B cell (primary cell): ENCODE data around the gene RAD9A. TPM values are rescaled to one million over a fixed set of nuclear protein-coding genes. Genes with fewer than 3 reads are reported as not detected.

Experiments
- ATAC-seq: fragments of 200-7000 bp; cut with Tn5 transposase; one replicate; pipeline ENCODE4 v1.10.0; 2021; ENCODE audit warnings: low read depth, mild to moderate bottlenecking, moderate number of reproducible peaks, moderate library complexity
- CTCF ChIA-PET: fragments of 350-600 bp; sonication (Branson Sonifier 250); formaldehyde crosslinking; loops from one replicate; lab custom pipeline; 2021; ENCODE audit warnings: antibody characterized with exemption, inconsistent platforms; lab: Charles Lee
- POLR2A ChIA-PET: fragments of 350-600 bp; sonication (Branson Sonifier 250); formaldehyde crosslinking; loops from one replicate; lab custom pipeline; 2021; ENCODE audit warnings: antibody characterized with exemption; lab: Charles Lee
- DNase-seq: peaks from one replicate; pipeline ENCODE4 v3.0.0; 2013
- H2AFZ ChIP-seq: 2 replicates; pipeline ENCODE4 v1.6.1; 2012; ENCODE audit warnings: mild to moderate bottlenecking, low read depth, low read length; ENCODE audit not compliant: insufficient read depth, poor library complexity, severe bottlenecking
- H3K27ac ChIP-seq, 2 donors: 1 replicate in 1 of 2; 2 replicates in 1 of 2; pipeline ENCODE4 v1.5.1; 2012 to 2013; ENCODE audit warnings: low read length in 2 of 2, mild to moderate bottlenecking in 2 of 2, moderate library complexity in 1 of 2
- H3K27me3 ChIP-seq, 4 experiments: fragments of 200-600 bp in 1 of 4; sonication (generic) in 1 of 4; replicated peaks in 1 of 4; 1 replicate in 2 of 4; 2 replicates in 2 of 4; pipeline versions ENCODE4 v1.6.1 to v1.7.0; 2013 to 2016; ENCODE audit warnings: low read length in 3 of 4, mild to moderate bottlenecking in 2 of 4, mixed read lengths in 1 of 4, moderate library complexity in 1 of 4; ENCODE audit not compliant: insufficient read depth in 4 of 4, control insufficient read depth in 3 of 4; ENCODE audit errors: control extremely low read depth in 1 of 4
- H3K36me3 ChIP-seq, 2 experiments: replicated peaks in 1 of 2; 1 replicate in 1 of 2; 2 replicates in 1 of 2; pipeline versions ENCODE4 v1.6.1 to v1.7.1; 2013; ENCODE audit warnings: low read length in 1 of 2; ENCODE audit not compliant: insufficient read depth in 2 of 2, control insufficient read depth in 1 of 2; ENCODE audit errors: control extremely low read depth in 1 of 2, extremely low read depth in 1 of 2
- H3K4me1 ChIP-seq, 2 donors: fragments of 200-600 bp in 1 of 2; sonication (generic) in 1 of 2; 1 replicate in 1 of 2; 2 replicates in 1 of 2; pipeline versions ENCODE4 v1.5.1 to v1.6.1; 2013 to 2017; ENCODE audit warnings: low read length in 2 of 2; ENCODE audit not compliant: control insufficient read depth in 2 of 2, insufficient read depth in 2 of 2
- H3K4me2 ChIP-seq: replicated peaks from 2 replicates; pipeline ENCODE3; 2012; ENCODE audit warnings: mild to moderate bottlenecking, low read depth, low read length; ENCODE audit not compliant: poor library complexity, severe bottlenecking
- H3K4me3 ChIP-seq, 5 experiments: fragments of 200-600 bp in 1 of 5; sonication (generic) in 1 of 5; 1 replicate in 3 of 5; 2 replicates in 2 of 5; pipeline versions ENCODE4 v1.5.1 to v1.7.0; 2011 to 2016; ENCODE audit warnings: low read length in 4 of 5, mild to moderate bottlenecking in 4 of 5, low read depth in 2 of 5, control low read depth in 1 of 5, moderate library complexity in 1 of 5; ENCODE audit not compliant: insufficient read depth in 1 of 5; ENCODE audit errors: control extremely low read depth in 1 of 5, extremely low read depth in 1 of 5
- H3K79me2 ChIP-seq: fragments of 200-600 bp; sonication (generic); one replicate; pipeline ENCODE4 v1.6.0; 2016; ENCODE audit warnings: low read length; ENCODE audit not compliant: control insufficient read depth, insufficient read depth
- H3K9ac ChIP-seq: fragments of 200-600 bp; sonication (generic); 2 replicates; pipeline ENCODE4 v1.6.1; 2017; ENCODE audit warnings: mild to moderate bottlenecking, low read length, moderate library complexity
- H3K9me3 ChIP-seq, 3 donors: one replicate each; pipeline versions ENCODE4 v1.6.1 to v1.7.1; 2013; ENCODE audit warnings: low read length in 2 of 3; ENCODE audit not compliant: control insufficient read depth in 2 of 3, insufficient read depth in 1 of 3; ENCODE audit errors: control extremely low read depth in 1 of 3
- H4K20me1 ChIP-seq: 2 replicates; pipeline ENCODE4 v1.6.0; 2012; ENCODE audit warnings: mild to moderate bottlenecking, low read length; ENCODE audit not compliant: insufficient read depth, control insufficient read depth, poor library complexity, severe bottlenecking
- H3K27ac Mint-ChIP-seq: one replicate; pipeline ENCODE4 v1.8.0; 2021; ENCODE audit warnings: mixed read lengths
- H3K27me3 Mint-ChIP-seq: one replicate; pipeline ENCODE4 v1.8.0; 2021; ENCODE audit warnings: mixed read lengths
- H3K4me1 Mint-ChIP-seq: one replicate; pipeline ENCODE4 v1.8.0; 2021; ENCODE audit warnings: mixed read lengths
- H3K4me3 Mint-ChIP-seq: one replicate; pipeline ENCODE4 v1.8.0; 2021; ENCODE audit warnings: mixed read lengths
- H3K9me3 Mint-ChIP-seq: one replicate; pipeline ENCODE4 v1.8.0; 2022; ENCODE audit warnings: mixed read lengths; ENCODE audit not compliant: insufficient read depth
- CTCF ChIP-seq: fragments of 200-600 bp; IDR thresholded peaks from one replicate; pipeline ENCODE4 v1.8.0; 2022; ENCODE audit warnings: antibody characterized with exemption, mild to moderate bottlenecking
- EZH2 ChIP-seq: IDR thresholded peaks from 2 replicates; pipeline ENCODE4 v1.6.1; 2012; ENCODE audit warnings: borderline replicate concordance, low read depth, mild to moderate bottlenecking, moderate library complexity, low read length; ENCODE audit not compliant: insufficient read depth, poor library complexity, severe bottlenecking
- WGBS: methylation state at CpG from one replicate; pipeline ENCODE4 v1.1.5; 2013; ENCODE audit warnings: missing lambda C conversion rate; ENCODE audit not compliant: insufficient coverage; 5-methylcytosine and 5-hydroxymethylcytosine counted together
- intact Hi-C: fragments of 100-400 bp; cut with micrococcal nuclease; formaldehyde crosslinking; loops from one replicate; pipeline ENCODE4 v1.10.0; 2022
- polyA plus RNA-seq: library from polyadenylated mRNA; depleted of rRNA; stranded (reverse); fragments of >200 nt; gene quantifications from 2 replicates; pipeline ENCODE4 v1.2.3, GENCODE V29; 2012
- total RNA-seq, 2 donors: library from RNA; stranded (reverse); fragments of 120-200 nt in 1 of 2; gene quantifications; 1 replicate in 1 of 2; 2 replicates in 1 of 2; pipeline versions ENCODE4 v1.2.3 to v1.2.4, GENCODE V29; 2013 to 2022

RAD9A gene
- total and polyA plus RNA-seq, 2 donors (not counting 1 experiment from before 2014, with no cell fraction given): 50.6 to 76.8 TPM

- Histone ChIP-seq H3K79me2 (peaks cover 66% of the 10 kb centered on the region), H3K27me3 (no peaks in the 10 kb centered on the region), H3K4me3 (peak overlapping the region in 4 of 5 experiments; percentile 40 to 80 (median 56)), H3K36me3 (peaks cover 0 to 49% of the 10 kb centered on the region in 2 experiments), H3K4me2 (peak overlapping the region; percentile 89), H2AFZ (no peak overlapping the region), H4K20me1 (peaks cover 47% of the 10 kb centered on the region), H3K9ac (peak overlapping the region; percentile 73), H3K4me1 (peaks cover 92 to 96% of the 10 kb centered on the region in 2 donors), H3K27ac (peak overlapping the region; percentile 83 to 88), H3K9me3 (peaks cover 0 to 2% (median 0%) of the 10 kb centered on the region in 3 donors)
- TF ChIP-seq CTCF: no peak
- no peak for TF ChIP-seq EZH2
- ATAC-seq: no peak
- Mint-ChIP-seq H3K4me3 (peak overlapping the region; percentile 79), H3K9me3 (no peaks in the 10 kb centered on the region), H3K4me1 (peaks cover 91% of the 10 kb centered on the region), H3K27me3 (no peaks in the 10 kb centered on the region), H3K27ac (peak overlapping the region; percentile 100)
- WGBS: 11% methylated on average over 16 of the region's 18 CpGs
- peak; percentile 53 for DNase-seq
- intact Hi-C loops: loop anchor here (1.0 to 10.0 kb wide), 2 partner anchors 11 to 176 kb away; partner anchors contain the start of gene GSTP1
- ChIA-PET CTCF (interaction anchor here (0.6 to 3.4 kb wide), 5 partner anchors 10 to 708 kb away, joined by 3 to 18 read pairs (median 4); partner anchors contain the start of genes PTPRCAP and RAD9A), POLR2A (interaction anchor here (0.6 to 4.2 kb wide), 16 partner anchors 10 to 99 kb away, joined by 3 to 78 read pairs (median 4); partner anchors contain the start of genes CORO1B, PITPNM1, PTPRCAP and RAD9A)
These were observed 16.8 kb downstream of the RAD9A start for GRCh38 chr11:67408437-67409200.
